Endothelial cell (in vitro differentiated cells): ENCODE results near the gene IDH2. TPM values are rescaled to one million over a fixed set of nuclear protein-coding genes. Genes with fewer than 3 reads are reported as not detected.
A peak's percentile ranks its signal among the peaks of the same experiment; 100 is the strongest.

ENCODE experiments used
- DNase-seq: peaks from one replicate; pipeline ENCODE4 v3.0.0; 2021; ENCODE audit warnings: low spot score
- H3K27ac Mint-ChIP-seq: one replicate; pipeline ENCODE4 v1.8.0; 2021; ENCODE audit warnings: mixed read lengths, inconsistent platforms; ENCODE audit not compliant: unreplicated experiment
- H3K27me3 Mint-ChIP-seq: one replicate; pipeline ENCODE4 v1.8.0; 2021; ENCODE audit warnings: mild to moderate bottlenecking, moderate library complexity, mixed read lengths, inconsistent platforms; ENCODE audit not compliant: unreplicated experiment
- H3K36me3 Mint-ChIP-seq: one replicate; pipeline ENCODE4 v1.8.0; 2021; ENCODE audit warnings: mild to moderate bottlenecking, low read depth, mixed read lengths, inconsistent platforms; ENCODE audit not compliant: unreplicated experiment
- H3K4me1 Mint-ChIP-seq: one replicate; pipeline ENCODE4 v1.8.0; 2021; ENCODE audit warnings: mild to moderate bottlenecking, mixed read lengths, inconsistent platforms; ENCODE audit not compliant: unreplicated experiment
- H3K4me3 Mint-ChIP-seq: one replicate; pipeline ENCODE4 v1.8.0; 2021; ENCODE audit warnings: mild to moderate bottlenecking, mixed read lengths, inconsistent platforms; ENCODE audit not compliant: unreplicated experiment
- H3K9me3 Mint-ChIP-seq: one replicate; pipeline ENCODE4 v1.8.0; 2021; ENCODE audit warnings: mixed read lengths, inconsistent platforms; ENCODE audit not compliant: unreplicated experiment
- CTCF ChIP-seq: fragments of 200-600 bp; sonication (generic); IDR thresholded peaks from one replicate; pipeline ENCODE4 v1.5.0; 2021; ENCODE audit warnings: antibody characterized with exemption; ENCODE audit not compliant: unreplicated experiment
- total RNA-seq: library from RNA; stranded (reverse); fragmentation: NEBNext Ultra II Directional; extraction: Animal tissue kit (Norgen Biotek cat#: 25700); gene quantifications from one replicate; pipeline ENCODE4 v1.2.1, GENCODE V29; 2021; ENCODE audit not compliant: unreplicated experiment

Gene IDH2
- total RNA-seq, 1 donor from 2014 or later = 133 TPM

DNA sequence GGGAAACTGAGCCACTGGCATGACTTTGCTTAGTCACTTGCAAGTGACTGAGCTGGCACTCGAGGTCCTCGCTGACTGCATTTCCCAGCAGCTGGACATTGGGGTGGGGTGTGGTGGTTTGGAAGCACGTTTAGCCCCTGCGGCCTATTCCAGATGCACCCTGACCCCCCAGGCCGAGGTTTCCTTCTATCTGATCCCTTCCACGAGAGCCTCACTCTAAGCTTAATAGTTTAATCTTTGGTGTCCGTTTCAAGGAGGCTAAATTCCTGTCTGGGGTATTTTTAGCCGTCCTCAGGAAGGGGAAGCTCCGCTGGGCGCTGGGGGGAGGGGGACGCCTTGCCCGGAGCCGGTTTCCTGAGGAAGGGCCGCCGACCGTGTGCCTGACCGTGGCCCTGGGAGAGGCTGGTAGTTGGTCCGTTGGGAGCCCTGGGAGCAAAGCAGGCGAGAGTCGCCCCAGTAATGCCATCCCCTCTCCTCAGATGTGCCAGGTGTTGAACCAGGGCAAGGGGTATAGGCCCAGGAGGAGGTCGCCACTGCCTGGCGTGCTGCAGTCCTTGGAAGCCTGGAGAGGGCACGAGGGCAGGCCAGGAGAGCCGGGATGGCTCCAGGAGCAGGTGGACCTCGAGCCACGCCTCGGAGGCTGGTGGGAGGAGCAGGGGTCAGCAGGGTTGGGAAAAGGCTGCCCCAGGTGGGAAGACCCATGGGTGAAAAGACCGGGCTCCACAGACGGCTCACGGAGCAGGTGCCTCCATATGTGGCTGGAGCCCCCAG is 37.2 kb downstream of the IDH2 start:
- peak; percentile 75 for DNase-seq
- peaks cover 16% of the 10 kb centered on the region for H3K36me3 Mint-ChIP-seq
- H3K4me1 Mint-ChIP-seq = peaks cover 50% of the 10 kb centered on the region
- no peaks in the 10 kb centered on the region for H3K9me3 Mint-ChIP-seq
- no peak for TF ChIP-seq CTCF
- H3K27ac Mint-ChIP-seq = peak overlapping the region; percentile 68
- H3K4me3 Mint-ChIP-seq = no peak overlapping the region
- peaks cover 13% of the 10 kb centered on the region for H3K27me3 Mint-ChIP-seq

GRCh38 chr15:90063770-90064247 is 38.5 kb downstream of the IDH2 start:
- Mint-ChIP-seq H3K9me3 (no peaks in the 10 kb centered on the region), H3K4me1 (peaks cover 58% of the 10 kb centered on the region), H3K27me3 (peaks cover 14% of the 10 kb centered on the region), H3K4me3 (peak overlapping the region; percentile 59), H3K27ac (peak overlapping the region; percentile 78), H3K36me3 (peaks cover 8% of the 10 kb centered on the region)
- no peak for DNase-seq
- no peak for TF ChIP-seq CTCF

DNA sequence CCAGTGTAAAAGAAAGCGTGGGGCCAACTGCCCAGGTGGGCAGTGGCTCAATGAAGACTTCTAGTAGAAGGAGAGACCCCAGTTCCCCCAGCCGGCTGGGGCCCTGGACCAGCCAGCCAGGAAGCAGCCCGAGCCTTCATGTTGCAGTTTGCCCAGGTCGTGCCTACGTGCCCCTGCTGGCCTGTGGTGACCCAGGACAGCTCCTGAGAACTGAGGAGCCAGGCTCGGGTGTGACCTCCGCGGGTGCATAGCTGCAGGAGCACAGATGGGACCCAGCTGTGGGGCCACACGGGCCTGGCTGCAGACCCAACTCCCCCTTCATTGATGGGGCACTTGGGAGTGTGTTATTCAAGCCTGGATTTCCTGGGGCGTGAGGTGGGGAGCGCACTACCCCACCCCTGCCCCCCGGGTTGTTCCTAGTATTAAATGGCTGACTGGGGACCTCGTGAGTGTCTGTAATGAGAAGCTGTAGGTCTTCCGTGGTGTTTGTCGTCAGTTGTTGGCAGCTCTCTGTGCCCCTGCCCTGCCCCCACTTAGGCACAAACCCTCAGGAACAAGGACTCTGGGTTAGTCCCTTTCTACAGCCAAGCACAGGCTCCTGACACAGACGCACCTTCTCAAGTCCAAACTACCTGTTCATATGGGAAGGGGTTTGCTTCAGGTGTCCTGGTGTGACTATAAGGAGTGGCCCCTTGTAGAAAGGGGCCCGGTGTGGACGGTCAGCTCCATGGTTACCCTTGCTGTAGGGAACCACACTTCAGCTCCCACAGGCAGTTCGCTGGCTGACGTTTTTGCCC is 39.1 kb downstream of the IDH2 start:
- no peak for TF ChIP-seq CTCF
- no peak overlapping the region for H3K4me3 Mint-ChIP-seq
- H3K36me3 Mint-ChIP-seq = peaks cover 8% of the 10 kb centered on the region
- no peaks in the 10 kb centered on the region for H3K9me3 Mint-ChIP-seq
- no peak for DNase-seq
- H3K4me1 Mint-ChIP-seq = peaks cover 59% of the 10 kb centered on the region
- peak overlapping the region; percentile 91 for H3K27ac Mint-ChIP-seq
- peaks cover 14% of the 10 kb centered on the region for H3K27me3 Mint-ChIP-seq

DNA sequence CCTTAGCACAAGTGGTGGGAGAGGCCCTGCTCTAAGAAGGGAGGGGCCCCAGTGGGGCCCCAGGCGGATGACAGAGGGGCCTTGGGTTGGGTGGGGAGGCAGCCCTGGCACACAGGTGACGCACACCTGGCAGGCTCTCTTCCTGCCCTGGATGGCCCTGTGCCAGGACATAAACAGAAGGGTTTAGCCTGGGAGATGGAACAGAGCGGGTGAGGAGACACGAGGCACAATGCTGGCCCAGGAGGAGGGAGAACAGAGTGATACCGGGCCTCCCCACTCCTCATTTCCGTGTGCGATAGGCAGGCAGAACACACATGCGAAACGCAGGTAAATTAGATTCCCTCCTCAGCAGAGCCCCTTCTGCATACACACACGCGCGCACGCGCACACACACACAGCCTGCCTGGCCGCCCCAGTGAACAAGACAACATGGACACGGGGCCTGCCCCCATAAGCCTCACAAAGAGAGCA is 39.8 kb downstream of the IDH2 start:
- no peaks in the 10 kb centered on the region for H3K9me3 Mint-ChIP-seq
- H3K4me1 Mint-ChIP-seq = peaks cover 59% of the 10 kb centered on the region
- H3K36me3 Mint-ChIP-seq = peaks cover 8% of the 10 kb centered on the region
- TF ChIP-seq CTCF = no peak
- H3K27ac Mint-ChIP-seq = peak overlapping the region; percentile 91
- DNase-seq = no peak
- H3K4me3 Mint-ChIP-seq = peak overlapping the region; percentile 56
- H3K27me3 Mint-ChIP-seq = peaks cover 14% of the 10 kb centered on the region

- peak overlapping the region; percentile 56 for H3K4me3 Mint-ChIP-seq
Observed at GRCh38 chr15:90062023-90062442, 40.2 kb downstream of the IDH2 start.

More at GRCh38 chr15:90062023-90062442, 40.2 kb downstream of the IDH2 start:
- H3K36me3 Mint-ChIP-seq = peaks cover 8% of the 10 kb centered on the region
- peak; percentile 49 for DNase-seq
- no peak for TF ChIP-seq CTCF
- H3K4me1 Mint-ChIP-seq = peaks cover 60% of the 10 kb centered on the region
- no peaks in the 10 kb centered on the region for H3K9me3 Mint-ChIP-seq
- H3K27ac Mint-ChIP-seq = peak overlapping the region; percentile 93
- peaks cover 17% of the 10 kb centered on the region for H3K27me3 Mint-ChIP-seq
